DND-41 (cell line): ENCODE results near the gene CARD9.
"Not testable (repeated sequence)": the region's sequence is repeated elsewhere in the genome, so short reads cannot be mapped to it uniquely, and the experiment has no call there.

ENCODE experiments used
- EZH2 ChIP-seq: IDR thresholded peaks from 3 replicates; pipeline ENCODE4 v1.6.1; 2012; ENCODE audit warnings: borderline replicate concordance, low read depth, mild to moderate bottlenecking, moderate library complexity, low read length, inconsistent platforms; ENCODE audit not compliant: severe bottlenecking
- TF ChIP-seq, protein P1 (sequence below): IDR thresholded peaks from 2 replicates; pipeline ENCODE4 v1.5.1; 2012; ENCODE audit warnings: borderline replicate concordance, low read length, moderate library complexity, mild to moderate bottlenecking; ENCODE audit not compliant: poor library complexity, severe bottlenecking; ENCODE audit errors: extremely low read depth

DNA sequence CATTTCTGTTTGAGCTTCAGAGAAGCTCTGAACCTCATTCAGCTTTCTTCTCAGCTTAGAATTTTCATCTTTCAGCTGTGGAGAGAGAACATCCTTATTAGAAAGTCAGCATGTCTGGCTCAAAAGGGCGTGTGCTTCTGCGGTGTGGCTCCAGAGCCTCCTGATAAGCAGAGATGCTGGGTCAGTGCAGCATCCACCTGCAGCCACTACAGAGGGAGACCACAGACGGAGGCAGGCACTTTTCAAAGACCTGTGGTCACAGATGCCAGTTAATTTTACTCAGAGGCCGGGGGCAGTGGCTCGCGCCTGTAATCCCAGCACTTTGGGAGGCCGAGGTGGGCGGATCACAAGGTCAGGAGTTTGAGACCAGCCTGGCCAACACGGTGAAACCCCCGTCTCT, 32.4 kb upstream of the CARD9 start:
- TF ChIP-seq, protein P1, sequence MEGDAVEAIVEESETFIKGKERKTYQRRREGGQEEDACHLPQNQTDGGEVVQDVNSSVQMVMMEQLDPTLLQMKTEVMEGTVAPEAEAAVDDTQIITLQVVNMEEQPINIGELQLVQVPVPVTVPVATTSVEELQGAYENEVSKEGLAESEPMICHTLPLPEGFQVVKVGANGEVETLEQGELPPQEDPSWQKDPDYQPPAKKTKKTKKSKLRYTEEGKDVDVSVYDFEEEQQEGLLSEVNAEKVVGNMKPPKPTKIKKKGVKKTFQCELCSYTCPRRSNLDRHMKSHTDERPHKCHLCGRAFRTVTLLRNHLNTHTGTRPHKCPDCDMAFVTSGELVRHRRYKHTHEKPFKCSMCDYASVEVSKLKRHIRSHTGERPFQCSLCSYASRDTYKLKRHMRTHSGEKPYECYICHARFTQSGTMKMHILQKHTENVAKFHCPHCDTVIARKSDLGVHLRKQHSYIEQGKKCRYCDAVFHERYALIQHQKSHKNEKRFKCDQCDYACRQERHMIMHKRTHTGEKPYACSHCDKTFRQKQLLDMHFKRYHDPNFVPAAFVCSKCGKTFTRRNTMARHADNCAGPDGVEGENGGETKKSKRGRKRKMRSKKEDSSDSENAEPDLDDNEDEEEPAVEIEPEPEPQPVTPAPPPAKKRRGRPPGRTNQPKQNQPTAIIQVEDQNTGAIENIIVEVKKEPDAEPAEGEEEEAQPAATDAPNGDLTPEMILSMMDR = not testable (repeated sequence)
- not testable (repeated sequence) for TF ChIP-seq EZH2
